ENCODE results near the gene TMEM212.
"Not testable (repeated sequence)": the region's sequence is repeated elsewhere in the genome, so short reads cannot be mapped to it uniquely, and the experiment has no call there.

The TMEM212 gene

GRCh38 chr3:171850960-171851659, 8.0 kb downstream of the TMEM212 start:
- Histone ChIP-seq H3K9ac (ENCODE audit: low read depth in 1 of 2, low read length in 2 of 2) (no peak overlapping the region), H3K9me3 (ENCODE audit: control insufficient read depth in 2 of 2, low read length in 2 of 2) (peaks cover 4 to 5% of the 10 kb centered on the region in 2 donors), H3K27ac (ENCODE audit: low read depth in 2 of 2, low read length in 2 of 2) (no peak overlapping the region), H3K4me3 (ENCODE audit: low read length in 2 of 2) (no peak overlapping the region), H3K36me3 (ENCODE audit: control insufficient read depth in 2 of 2, insufficient read depth in 2 of 2, low read length in 2 of 2) (no peaks in the 10 kb centered on the region), H3K4me1 (ENCODE audit: control insufficient read depth in 2 of 2, insufficient read depth in 2 of 2, low read length in 2 of 2) (no peaks in the 10 kb centered on the region), H3K27me3 (ENCODE audit: control insufficient read depth in 2 of 2, insufficient read depth in 2 of 2, low read length in 2 of 2) (no peaks in the 10 kb centered on the region)

- Histone ChIP-seq H3K9me3 (ENCODE audit: control insufficient read depth in 2 of 2, low read length in 2 of 2) (peaks cover 4 to 5% of the 10 kb centered on the region in 2 donors), H3K4me3 (ENCODE audit: low read length in 2 of 2) (no peak overlapping the region), H3K9ac (ENCODE audit: low read depth in 1 of 2, low read length in 2 of 2) (no peak overlapping the region), H3K36me3 (ENCODE audit: control insufficient read depth in 2 of 2, insufficient read depth in 2 of 2, low read length in 2 of 2) (no peaks in the 10 kb centered on the region), H3K27me3 (ENCODE audit: control insufficient read depth in 2 of 2, insufficient read depth in 2 of 2, low read length in 2 of 2) (no peaks in the 10 kb centered on the region), H3K4me1 (ENCODE audit: control insufficient read depth in 2 of 2, insufficient read depth in 2 of 2, low read length in 2 of 2) (no peaks in the 10 kb centered on the region), H3K27ac (ENCODE audit: low read depth in 2 of 2, low read length in 2 of 2) (no peak overlapping the region)
Observed at GRCh38 chr3:171851660-171852058, 8.5 kb downstream of the TMEM212 start.

DNA sequence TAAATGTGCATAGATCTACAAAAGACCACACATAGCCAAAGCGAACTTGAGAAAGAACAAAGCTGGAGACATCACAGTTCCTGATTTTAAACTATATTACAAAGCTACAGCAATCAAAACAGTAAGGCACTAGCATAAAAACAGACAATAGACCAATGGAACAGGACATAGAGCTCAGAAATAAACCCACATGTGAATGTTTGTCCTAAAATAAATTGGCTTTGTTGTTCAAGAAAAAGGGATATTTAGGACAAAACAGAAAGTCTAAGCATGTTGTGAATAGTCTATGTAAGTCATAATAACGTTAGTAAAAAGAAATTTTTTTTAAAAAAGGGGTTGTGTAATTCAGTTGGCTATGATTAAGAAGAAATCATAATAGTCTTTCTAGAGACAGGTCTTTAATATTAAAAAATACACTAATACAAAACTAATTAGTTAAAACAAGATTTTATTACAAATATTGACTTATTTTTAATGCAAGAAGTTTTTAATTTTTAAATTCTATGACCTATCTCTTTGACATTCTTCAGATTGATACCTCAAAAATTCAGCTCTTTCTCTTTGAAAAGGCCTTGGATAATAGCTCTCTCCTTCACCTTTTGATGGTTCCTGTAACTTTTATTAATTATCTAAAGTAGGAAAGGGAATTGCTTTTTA, 11.6 kb downstream of the TMEM212 start:
- no peaks in the 10 kb centered on the region for H3K27me3 ChIP-seq (ENCODE audit: control insufficient read depth in 2 of 2, insufficient read depth in 2 of 2, low read length in 2 of 2)
- no peaks in the 10 kb centered on the region for H3K4me1 ChIP-seq (ENCODE audit: control insufficient read depth in 2 of 2, insufficient read depth in 2 of 2, low read length in 2 of 2)
- no peaks in the 10 kb centered on the region for H3K36me3 ChIP-seq (ENCODE audit: control insufficient read depth in 2 of 2, insufficient read depth in 2 of 2, low read length in 2 of 2)
- H3K9me3 ChIP-seq (ENCODE audit: control insufficient read depth in 2 of 2, low read length in 2 of 2): peaks cover 4 to 5% of the 10 kb centered on the region in 2 donors
- H3K4me3 ChIP-seq (ENCODE audit: low read length in 2 of 2): no peak overlapping the region
- no peak overlapping the region for H3K27ac ChIP-seq (ENCODE audit: low read depth in 2 of 2, low read length in 2 of 2)
- H3K9ac ChIP-seq (ENCODE audit: low read depth in 1 of 2, low read length in 2 of 2): no peak overlapping the region

DNA sequence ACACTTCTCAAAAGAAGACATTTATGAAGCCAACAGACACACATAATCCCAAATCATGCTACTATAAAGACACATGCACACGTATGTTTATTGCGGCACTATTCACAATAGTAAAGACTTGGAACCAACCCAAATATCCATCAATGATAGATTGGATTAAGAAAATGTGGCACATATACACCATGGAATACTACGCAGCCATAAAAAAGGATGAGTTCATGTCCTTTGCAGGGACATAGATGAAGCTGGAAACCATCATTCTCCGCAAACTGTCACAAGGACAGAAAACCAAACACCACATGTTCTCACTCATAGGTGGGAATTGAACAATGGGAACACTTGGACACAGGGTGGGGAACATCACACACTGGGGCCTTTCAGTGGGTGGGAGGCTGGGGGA, 15.6 kb downstream of the TMEM212 start:
- H3K27ac ChIP-seq (ENCODE audit: low read depth in 2 of 2, low read length in 2 of 2); H3K27me3 ChIP-seq (ENCODE audit: control insufficient read depth in 2 of 2, insufficient read depth in 2 of 2, low read length in 2 of 2); H3K4me3 ChIP-seq (ENCODE audit: low read length in 2 of 2); H3K4me1 ChIP-seq (ENCODE audit: control insufficient read depth in 2 of 2, insufficient read depth in 2 of 2, low read length in 2 of 2); H3K36me3 ChIP-seq (ENCODE audit: control insufficient read depth in 2 of 2, insufficient read depth in 2 of 2, low read length in 2 of 2); H3K9ac ChIP-seq (ENCODE audit: low read depth in 1 of 2, low read length in 2 of 2); H3K9me3 ChIP-seq (ENCODE audit: control insufficient read depth in 2 of 2, low read length in 2 of 2): not testable (repeated sequence)

GRCh38 chr3:171860830-171861535, 17.8 kb downstream of the TMEM212 start:
- H3K27ac ChIP-seq (ENCODE audit: low read depth in 2 of 2, low read length in 2 of 2): no peak overlapping the region
- no peak overlapping the region for H3K4me3 ChIP-seq (ENCODE audit: low read length in 2 of 2)
- H3K9ac ChIP-seq (ENCODE audit: low read depth in 1 of 2, low read length in 2 of 2): no peak overlapping the region
- H3K27me3 ChIP-seq (ENCODE audit: control insufficient read depth in 2 of 2, insufficient read depth in 2 of 2, low read length in 2 of 2): no peaks in the 10 kb centered on the region
- H3K4me1 ChIP-seq (ENCODE audit: control insufficient read depth in 2 of 2, insufficient read depth in 2 of 2, low read length in 2 of 2): no peaks in the 10 kb centered on the region
- H3K36me3 ChIP-seq (ENCODE audit: control insufficient read depth in 2 of 2, insufficient read depth in 2 of 2, low read length in 2 of 2): no peaks in the 10 kb centered on the region
- no peaks in the 10 kb centered on the region for H3K9me3 ChIP-seq (ENCODE audit: control insufficient read depth in 2 of 2, low read length in 2 of 2)

- no peaks in the 10 kb centered on the region for H3K36me3 ChIP-seq (ENCODE audit: control insufficient read depth in 2 of 2, insufficient read depth in 2 of 2, low read length in 2 of 2)
- no peaks in the 10 kb centered on the region for H3K27me3 ChIP-seq (ENCODE audit: control insufficient read depth in 2 of 2, insufficient read depth in 2 of 2, low read length in 2 of 2)
- no peak overlapping the region for H3K9ac ChIP-seq (ENCODE audit: low read depth in 1 of 2, low read length in 2 of 2)
- H3K4me1 ChIP-seq (ENCODE audit: control insufficient read depth in 2 of 2, insufficient read depth in 2 of 2, low read length in 2 of 2): no peaks in the 10 kb centered on the region
- no peak overlapping the region for H3K4me3 ChIP-seq (ENCODE audit: low read length in 2 of 2)
- no peak overlapping the region for H3K27ac ChIP-seq (ENCODE audit: low read depth in 2 of 2, low read length in 2 of 2)
- H3K9me3 ChIP-seq (ENCODE audit: control insufficient read depth in 2 of 2, low read length in 2 of 2): no peaks in the 10 kb centered on the region
Observed at GRCh38 chr3:171862392-171862791, 19.2 kb downstream of the TMEM212 start.

- no peaks in the 10 kb centered on the region for H3K4me1 ChIP-seq (ENCODE audit: control insufficient read depth in 2 of 2, insufficient read depth in 2 of 2, low read length in 2 of 2)
- H3K36me3 ChIP-seq (ENCODE audit: control insufficient read depth in 2 of 2, insufficient read depth in 2 of 2, low read length in 2 of 2): no peaks in the 10 kb centered on the region
- H3K9ac ChIP-seq (ENCODE audit: low read depth in 1 of 2, low read length in 2 of 2): no peak overlapping the region
- peak overlapping the region in 1 of 2 donors; percentile 5 for H3K4me3 ChIP-seq (ENCODE audit: low read length in 2 of 2)
- no peaks in the 10 kb centered on the region for H3K9me3 ChIP-seq (ENCODE audit: control insufficient read depth in 2 of 2, low read length in 2 of 2)
- no peaks in the 10 kb centered on the region for H3K27me3 ChIP-seq (ENCODE audit: control insufficient read depth in 2 of 2, insufficient read depth in 2 of 2, low read length in 2 of 2)
- H3K27ac ChIP-seq (ENCODE audit: low read depth in 2 of 2, low read length in 2 of 2): peak overlapping the region in 1 of 2 donors; percentile 13
Observed at GRCh38 chr3:171862993-171863521, 19.9 kb downstream of the TMEM212 start.

DNA sequence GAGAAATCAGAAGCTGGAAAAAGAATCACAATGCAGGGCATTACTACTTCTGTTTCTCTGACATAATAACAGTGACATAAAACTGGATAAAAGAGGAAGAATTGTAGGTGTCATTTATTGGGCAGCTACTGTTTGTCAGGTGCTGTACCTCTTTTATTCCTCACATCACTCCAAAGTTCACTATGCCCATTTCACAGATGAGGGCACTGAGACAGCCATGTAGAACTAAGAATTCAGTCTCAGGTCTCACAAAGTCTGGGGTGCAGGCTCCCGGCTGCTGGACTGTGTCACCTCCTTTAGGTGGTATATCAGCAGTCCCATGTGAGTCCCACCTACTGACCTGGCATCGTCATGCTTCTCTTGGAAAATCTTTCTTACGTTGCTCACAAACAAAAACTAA, 20.8 kb downstream of the TMEM212 start:
- H3K4me1 ChIP-seq (ENCODE audit: control insufficient read depth in 2 of 2, insufficient read depth in 2 of 2, low read length in 2 of 2): no peaks in the 10 kb centered on the region
- no peaks in the 10 kb centered on the region for H3K9me3 ChIP-seq (ENCODE audit: control insufficient read depth in 2 of 2, low read length in 2 of 2)
- H3K27me3 ChIP-seq (ENCODE audit: control insufficient read depth in 2 of 2, insufficient read depth in 2 of 2, low read length in 2 of 2): no peaks in the 10 kb centered on the region
- H3K4me3 ChIP-seq (ENCODE audit: low read length in 2 of 2): no peak overlapping the region
- no peaks in the 10 kb centered on the region for H3K36me3 ChIP-seq (ENCODE audit: control insufficient read depth in 2 of 2, insufficient read depth in 2 of 2, low read length in 2 of 2)
- no peak overlapping the region for H3K9ac ChIP-seq (ENCODE audit: low read depth in 1 of 2, low read length in 2 of 2)
- no peak overlapping the region for H3K27ac ChIP-seq (ENCODE audit: low read depth in 2 of 2, low read length in 2 of 2)

DNA sequence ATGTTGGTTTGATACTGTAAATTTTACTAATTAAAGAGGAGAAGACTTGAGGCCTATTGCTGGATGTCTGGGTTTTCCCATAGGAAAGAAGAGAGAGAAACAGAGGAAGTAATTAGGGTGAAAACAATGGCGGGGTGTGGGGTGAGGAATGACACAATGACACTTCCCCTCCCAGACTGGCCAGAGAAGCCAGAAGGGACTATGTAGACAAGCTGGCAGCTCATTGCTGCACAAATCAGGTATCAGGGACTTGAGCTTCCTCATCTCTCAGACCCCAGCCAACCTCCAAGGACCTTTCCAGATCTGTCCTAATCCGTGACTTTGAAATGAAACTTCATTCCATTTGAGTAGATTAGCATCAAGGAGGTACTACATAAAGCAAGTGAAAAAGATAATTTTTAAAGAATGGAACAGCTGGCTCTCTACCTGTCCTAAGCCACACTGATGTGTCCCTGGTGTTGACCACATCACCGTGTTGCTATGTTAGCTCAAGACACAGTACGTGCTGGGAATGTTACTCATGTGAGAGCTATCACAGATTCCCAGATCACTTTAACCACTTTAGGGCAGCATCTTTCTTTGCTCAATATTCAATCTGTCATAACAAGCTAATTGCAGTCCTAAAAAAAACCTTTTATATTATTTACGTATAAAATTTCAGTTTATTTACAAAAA, 22.2 kb downstream of the TMEM212 start:
- Histone ChIP-seq H3K4me1 (ENCODE audit: control insufficient read depth in 2 of 2, insufficient read depth in 2 of 2, low read length in 2 of 2) (no peaks in the 10 kb centered on the region), H3K4me3 (ENCODE audit: low read length in 2 of 2) (no peak overlapping the region), H3K27me3 (ENCODE audit: control insufficient read depth in 2 of 2, insufficient read depth in 2 of 2, low read length in 2 of 2) (no peaks in the 10 kb centered on the region), H3K27ac (ENCODE audit: low read depth in 2 of 2, low read length in 2 of 2) (no peak overlapping the region), H3K36me3 (ENCODE audit: control insufficient read depth in 2 of 2, insufficient read depth in 2 of 2, low read length in 2 of 2) (no peaks in the 10 kb centered on the region), H3K9ac (ENCODE audit: low read depth in 1 of 2, low read length in 2 of 2) (no peak overlapping the region), H3K9me3 (ENCODE audit: control insufficient read depth in 2 of 2, low read length in 2 of 2) (no peaks in the 10 kb centered on the region)

DNA sequence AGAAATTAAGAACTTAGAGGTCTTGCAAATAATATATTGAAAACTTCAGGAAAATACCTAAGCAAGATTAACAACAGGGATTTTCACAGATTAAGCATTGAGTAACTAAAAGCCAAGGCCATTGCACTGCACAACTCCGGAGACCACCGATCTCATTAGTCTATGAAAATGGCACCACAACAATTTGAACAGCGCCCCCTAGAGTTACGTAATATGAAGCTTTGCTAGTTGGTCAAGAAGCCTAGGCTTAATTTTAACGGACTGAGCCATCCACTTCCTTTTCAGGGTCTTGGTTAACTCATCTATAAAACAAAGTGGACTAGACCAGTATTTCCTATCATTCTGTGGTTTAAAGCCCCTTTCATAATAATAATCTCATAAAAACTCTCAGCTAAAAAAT, 24.8 kb downstream of the TMEM212 start:
- Histone ChIP-seq H3K9ac (ENCODE audit: low read depth in 1 of 2, low read length in 2 of 2) (no peak overlapping the region), H3K9me3 (ENCODE audit: control insufficient read depth in 2 of 2, low read length in 2 of 2) (no peaks in the 10 kb centered on the region), H3K4me3 (ENCODE audit: low read length in 2 of 2) (no peak overlapping the region), H3K27ac (ENCODE audit: low read depth in 2 of 2, low read length in 2 of 2) (no peak overlapping the region), H3K4me1 (ENCODE audit: control insufficient read depth in 2 of 2, insufficient read depth in 2 of 2, low read length in 2 of 2) (no peaks in the 10 kb centered on the region), H3K36me3 (ENCODE audit: control insufficient read depth in 2 of 2, insufficient read depth in 2 of 2, low read length in 2 of 2) (no peaks in the 10 kb centered on the region), H3K27me3 (ENCODE audit: control insufficient read depth in 2 of 2, insufficient read depth in 2 of 2, low read length in 2 of 2) (no peaks in the 10 kb centered on the region)

Data from mucosa of rectum (tissue), 2 donors.